Left ventricle myocardium inferior (tissue), 1 donor: ENCODE measurements around the gene KANSL1L. TPM values are rescaled to one million over a fixed set of nuclear protein-coding genes. Genes with fewer than 3 reads are reported as not detected.

Experiments
- DNase-seq: peaks from one replicate; pipeline ENCODE4 v3.0.0-alpha.2; 2020
- H3K27ac ChIP-seq: fragments of 200-600 bp; replicated peaks from 2 replicates; pipeline ENCODE4 v1.8.0; 2021
- H3K27me3 ChIP-seq: fragments of 200-600 bp; 2 replicates; pipeline ENCODE4 v1.8.0; 2021; ENCODE audit warnings: low read depth
- H3K36me3 ChIP-seq: fragments of 200-600 bp; 2 replicates; pipeline ENCODE4 v1.8.0; 2021
- H3K4me1 ChIP-seq: fragments of 200-600 bp; 2 replicates; pipeline ENCODE4 v1.8.0; 2021
- H3K4me3 ChIP-seq: fragments of 200-600 bp; 2 replicates; pipeline ENCODE4 v1.8.0; 2021; ENCODE audit warnings: mild to moderate bottlenecking, moderate library complexity
- H3K9me3 ChIP-seq: fragments of 200-600 bp; replicated peaks from 2 replicates; pipeline ENCODE4 v1.8.0; 2021
- intact Hi-C: fragments of 100-400 bp; cut with micrococcal nuclease; formaldehyde crosslinking; loops from one replicate; pipeline ENCODE4 v1.11.0; 2022
- total RNA-seq: library from RNA; stranded (reverse); fragmentation: NEBNext Ultra II Directional; extraction: Animal tissue kit (Norgen Biotek cat#: 25700); gene quantifications from one replicate; pipeline ENCODE4 v1.2.1, GENCODE V29; 2021
- TF ChIP-seq, protein P1 (sequence below): fragments of 200-600 bp; IDR thresholded peaks from 2 replicates; pipeline ENCODE4 v1.8.0; 2021; ENCODE audit warnings: antibody characterized with exemption, mild to moderate bottlenecking, borderline replicate concordance
- donor health status: DM: no; HTN: yes; CAD: no; lungs with severe emphysema.

KANSL1L gene
- total RNA-seq, 1 donor from 2014 or later, result 18.1 TPM

DNA sequence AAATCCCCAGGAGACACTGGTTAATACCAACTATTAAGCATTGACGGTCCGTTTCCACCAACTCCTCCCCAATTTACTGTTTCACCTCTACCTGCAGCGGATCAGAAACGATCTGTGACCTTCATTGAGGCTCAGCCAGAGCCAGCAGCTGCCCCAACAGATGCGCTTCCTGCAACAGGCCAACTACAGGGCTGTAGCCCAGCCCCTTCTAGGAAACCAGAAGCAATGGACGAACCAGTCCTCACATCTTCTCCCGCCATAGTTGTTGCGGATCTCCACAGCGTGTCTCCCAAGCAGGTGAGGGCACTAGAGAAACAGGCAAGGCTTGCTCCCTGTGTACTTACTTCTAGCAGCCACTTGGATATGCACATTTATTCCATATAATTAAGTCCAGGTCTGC lies 177.2 kb downstream of the KANSL1L start:
- H3K36me3 ChIP-seq, result no peaks in the 10 kb centered on the region
- no peak overlapping the region for H3K27ac ChIP-seq
- intact Hi-C loops, result no loop called here
- H3K9me3 ChIP-seq, result no peaks in the 10 kb centered on the region
- DNase-seq, result no peak
- no peak overlapping the region for H3K4me3 ChIP-seq
- H3K27me3 ChIP-seq, result no peaks in the 10 kb centered on the region
- no peaks in the 10 kb centered on the region for H3K4me1 ChIP-seq
- TF ChIP-seq, protein P1, sequence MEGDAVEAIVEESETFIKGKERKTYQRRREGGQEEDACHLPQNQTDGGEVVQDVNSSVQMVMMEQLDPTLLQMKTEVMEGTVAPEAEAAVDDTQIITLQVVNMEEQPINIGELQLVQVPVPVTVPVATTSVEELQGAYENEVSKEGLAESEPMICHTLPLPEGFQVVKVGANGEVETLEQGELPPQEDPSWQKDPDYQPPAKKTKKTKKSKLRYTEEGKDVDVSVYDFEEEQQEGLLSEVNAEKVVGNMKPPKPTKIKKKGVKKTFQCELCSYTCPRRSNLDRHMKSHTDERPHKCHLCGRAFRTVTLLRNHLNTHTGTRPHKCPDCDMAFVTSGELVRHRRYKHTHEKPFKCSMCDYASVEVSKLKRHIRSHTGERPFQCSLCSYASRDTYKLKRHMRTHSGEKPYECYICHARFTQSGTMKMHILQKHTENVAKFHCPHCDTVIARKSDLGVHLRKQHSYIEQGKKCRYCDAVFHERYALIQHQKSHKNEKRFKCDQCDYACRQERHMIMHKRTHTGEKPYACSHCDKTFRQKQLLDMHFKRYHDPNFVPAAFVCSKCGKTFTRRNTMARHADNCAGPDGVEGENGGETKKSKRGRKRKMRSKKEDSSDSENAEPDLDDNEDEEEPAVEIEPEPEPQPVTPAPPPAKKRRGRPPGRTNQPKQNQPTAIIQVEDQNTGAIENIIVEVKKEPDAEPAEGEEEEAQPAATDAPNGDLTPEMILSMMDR, result no peak

DNA sequence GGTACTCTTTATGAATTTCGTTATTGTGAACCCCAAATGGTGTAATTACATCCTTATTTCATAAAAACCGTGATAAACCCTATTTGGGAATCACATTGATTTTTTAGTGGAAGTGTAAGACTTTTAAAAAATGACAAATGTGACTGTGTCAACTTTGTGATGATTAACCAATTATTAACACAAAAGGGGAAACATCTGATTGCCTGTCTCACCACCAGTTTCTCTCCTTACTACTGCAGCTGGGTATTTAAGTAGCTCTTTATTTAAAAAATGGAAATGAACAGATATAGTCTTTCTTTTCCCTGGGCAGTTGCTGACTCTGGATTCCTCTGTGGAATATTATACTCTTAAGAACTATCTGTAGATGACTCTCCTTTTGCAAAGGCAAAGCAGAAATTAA lies 180.4 kb downstream of the KANSL1L start:
- peaks cover 5% of the 10 kb centered on the region for H3K27me3 ChIP-seq
- no peak for DNase-seq
- H3K36me3 ChIP-seq, result no peaks in the 10 kb centered on the region
- H3K9me3 ChIP-seq, result no peaks in the 10 kb centered on the region
- no peak overlapping the region for H3K27ac ChIP-seq
- H3K4me1 ChIP-seq, result no peaks in the 10 kb centered on the region
- TF ChIP-seq, protein P1, result no peak
- no peak overlapping the region for H3K4me3 ChIP-seq
- intact Hi-C loops, result no loop called here

DNA sequence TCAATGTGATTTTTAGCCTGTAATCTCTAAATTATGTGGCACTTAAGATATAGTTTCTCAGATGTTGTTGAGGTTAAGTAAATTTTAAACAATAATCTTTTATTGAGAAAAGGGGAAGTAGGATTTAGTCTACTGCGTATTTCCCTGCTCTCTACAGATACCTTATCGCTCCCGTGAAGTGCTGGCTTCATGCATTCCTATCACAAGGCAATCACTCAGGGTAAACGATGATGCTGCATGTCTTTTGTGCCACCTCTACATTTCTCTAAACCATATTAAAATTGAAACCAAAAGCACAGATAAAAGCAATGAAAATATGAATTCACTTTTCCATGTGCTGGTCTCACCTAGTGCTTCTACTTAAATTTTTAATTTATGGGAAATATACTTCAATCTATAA lies 183.2 kb downstream of the KANSL1L start:
- TF ChIP-seq, protein P1, result no peak
- H3K9me3 ChIP-seq, result no peaks in the 10 kb centered on the region
- H3K27ac ChIP-seq, result no peak overlapping the region
- DNase-seq, result no peak
- H3K4me1 ChIP-seq, result no peaks in the 10 kb centered on the region
- no peak overlapping the region for H3K4me3 ChIP-seq
- intact Hi-C loops, result no loop called here
- no peaks in the 10 kb centered on the region for H3K36me3 ChIP-seq
- peaks cover 5% of the 10 kb centered on the region for H3K27me3 ChIP-seq

DNA sequence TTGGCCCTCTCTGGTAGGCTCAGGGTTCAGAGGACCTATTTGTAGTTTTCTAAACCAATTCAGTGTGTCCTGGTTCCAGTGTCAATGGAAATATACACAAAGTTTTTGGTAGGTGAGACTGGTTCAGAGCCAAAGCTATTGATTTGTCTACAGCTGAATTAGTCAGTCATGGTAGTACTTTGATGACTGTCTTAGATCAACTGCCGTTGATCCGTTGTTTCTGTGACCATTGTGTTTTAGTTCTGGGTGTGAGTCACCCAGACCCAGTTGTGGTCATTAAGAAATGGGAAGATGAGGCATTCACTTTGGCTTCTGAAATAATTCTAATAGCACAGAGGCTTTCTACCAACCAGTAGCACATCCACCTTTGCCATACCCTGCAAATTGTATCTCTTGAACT lies 184.8 kb downstream of the KANSL1L start:
- no peak overlapping the region for H3K27ac ChIP-seq
- intact Hi-C loops, result no loop called here

DNA sequence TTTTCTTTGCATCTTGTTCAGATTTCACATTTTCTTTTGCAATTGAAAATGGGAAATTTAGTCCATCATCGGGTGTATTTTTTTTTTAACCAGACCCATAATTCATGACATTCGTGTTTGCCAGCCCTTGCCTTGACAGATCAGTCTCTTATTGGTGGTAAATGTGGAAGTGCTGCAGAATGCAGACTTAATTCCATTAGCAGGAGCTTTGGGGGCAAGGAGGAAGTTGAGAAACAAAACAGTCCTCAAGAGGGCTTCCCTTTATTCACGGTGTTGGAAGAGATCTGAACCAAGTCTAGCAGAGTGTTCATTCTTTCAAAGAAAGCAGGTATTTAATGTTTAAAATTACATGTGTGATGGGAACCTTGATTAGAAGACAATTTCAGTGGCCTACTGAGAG lies 185.3 kb downstream of the KANSL1L start:
- Histone ChIP-seq H3K9me3 (no peaks in the 10 kb centered on the region), H3K4me3 (no peak overlapping the region), H3K27me3 (peaks cover 5% of the 10 kb centered on the region), H3K27ac (no peak overlapping the region), H3K36me3 (no peaks in the 10 kb centered on the region), H3K4me1 (no peaks in the 10 kb centered on the region)
- no peak for DNase-seq
- intact Hi-C loops, result no loop called here
- TF ChIP-seq, protein P1, result no peak

More for the DNA sequence above, 184.8 kb downstream of the KANSL1L start:
- no peak for DNase-seq
- Histone ChIP-seq H3K27me3 (peaks cover 5% of the 10 kb centered on the region), H3K9me3 (no peaks in the 10 kb centered on the region), H3K4me3 (no peak overlapping the region), H3K36me3 (no peaks in the 10 kb centered on the region), H3K4me1 (no peaks in the 10 kb centered on the region)
- TF ChIP-seq, protein P1, result no peak

DNA sequence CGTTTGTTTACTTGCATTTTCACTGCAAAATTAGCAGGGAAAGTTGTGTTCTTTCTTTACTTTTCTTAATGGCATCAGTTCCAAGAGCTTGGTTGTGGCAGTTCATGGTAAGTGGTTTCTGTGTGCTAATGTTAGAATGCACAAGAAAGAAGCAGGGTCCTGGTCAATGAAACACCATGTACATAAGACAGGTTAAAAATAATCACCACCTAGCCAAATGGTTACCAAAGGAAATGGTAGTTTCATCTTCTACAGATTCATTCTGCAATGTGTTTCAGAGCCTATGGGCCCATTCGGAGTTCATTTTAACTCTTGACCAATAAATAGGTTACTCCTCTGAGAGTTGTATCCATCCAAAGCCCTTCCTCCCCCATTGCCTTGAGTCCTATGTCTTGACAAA lies 186.9 kb downstream of the KANSL1L start:
- H3K9me3 ChIP-seq, result no peaks in the 10 kb centered on the region
- TF ChIP-seq, protein P1, result no peak
- H3K4me1 ChIP-seq, result no peaks in the 10 kb centered on the region
- no peak overlapping the region for H3K4me3 ChIP-seq
- no peak overlapping the region for H3K27ac ChIP-seq
- intact Hi-C loops, result no loop called here
- no peaks in the 10 kb centered on the region for H3K36me3 ChIP-seq
- no peak for DNase-seq
- peaks cover 5% of the 10 kb centered on the region for H3K27me3 ChIP-seq
